GM12875 (cell line): ENCODE measurements around the gene PAX9.

Source experiments
- H3K4me3 ChIP-seq: one replicate; pipeline ENCODE4 v1.5.1; 2011; ENCODE audit warnings: low read depth, low read length, control low read depth
- CTCF ChIP-seq: IDR thresholded peaks from 2 replicates; pipeline ENCODE4 v1.5.1; 2011; ENCODE audit warnings: low read depth, mild to moderate bottlenecking, control low read depth, inconsistent platforms, low read length, moderate library complexity, borderline replicate concordance; ENCODE audit not compliant: insufficient read depth

PAX9 gene

GRCh38 chr14:36719823-36720222 is 58.2 kb downstream of the PAX9 start:
- no peak overlapping the region for H3K4me3 ChIP-seq
- TF ChIP-seq CTCF = no peak

- TF ChIP-seq CTCF = no peak
These were observed 59.0 kb downstream of the PAX9 start for GRCh38 chr14:36720657-36721056.

GRCh38 chr14:36721877-36722276 is 60.2 kb downstream of the PAX9 start:
- no peak for TF ChIP-seq CTCF
- H3K4me3 ChIP-seq = no peak overlapping the region

More at GRCh38 chr14:36720657-36721056, 59.0 kb downstream of the PAX9 start:
- no peak overlapping the region for H3K4me3 ChIP-seq

GRCh38 chr14:36723530-36723929 is 61.9 kb downstream of the PAX9 start:
- no peak overlapping the region for H3K4me3 ChIP-seq
- TF ChIP-seq CTCF = no peak

- no peak for TF ChIP-seq CTCF
- H3K4me3 ChIP-seq = no peak overlapping the region
These were observed 62.5 kb downstream of the PAX9 start for GRCh38 chr14:36724162-36724561.

GRCh38 chr14:36726128-36726527 is 64.5 kb downstream of the PAX9 start:
- TF ChIP-seq CTCF = no peak
- H3K4me3 ChIP-seq = no peak overlapping the region
